Stimulated activated CD8-positive, alpha-beta memory T cell treated with anti-CD3 and anti-CD28 coated beads, Interleukin-7, amount 100 ng/mL, for 1 hour (primary cell): ENCODE measurements around the gene MED13.
"Not testable (repeated sequence)": the region's sequence is repeated elsewhere in the genome, so short reads cannot be mapped to it uniquely, and the experiment has no call there.

Experiments
- DNase-seq, 2 donors: peaks; one replicate each; pipeline ENCODE4 v3.0.0-alpha.2; 2020; ENCODE audit warnings: low read depth in 2 of 2

Gene MED13

GRCh38 chr17:61908292-61909037, 156.6 kb downstream of the MED13 start:
- no peak for DNase-seq

GRCh38 chr17:61907361-61907760, 157.7 kb downstream of the MED13 start:
- no peak for DNase-seq

- no peak for DNase-seq
Measured at GRCh38 chr17:61904094-61904710, 160.9 kb downstream of the MED13 start.

GRCh38 chr17:61903251-61903650, 161.8 kb downstream of the MED13 start:
- DNase-seq: no peak

- no peak for DNase-seq
Measured at GRCh38 chr17:61897548-61898180, 167.4 kb downstream of the MED13 start.

- DNase-seq: no peak
Measured at GRCh38 chr17:61895391-61895790, 169.7 kb downstream of the MED13 start.

- DNase-seq: not testable (repeated sequence)
Measured at GRCh38 chr17:61894310-61894709, 170.8 kb downstream of the MED13 start.
